T-helper 22 cell (primary cell): ENCODE results near the gene RAB3GAP1.
"Not testable (repeated sequence)": the region's sequence is repeated elsewhere in the genome, so short reads cannot be mapped to it uniquely, and the experiment has no call there.

Experiments
- DNase-seq: peaks from one replicate; pipeline ENCODE4 v3.0.0-alpha.2; 2020; ENCODE audit warnings: low read depth

Gene RAB3GAP1

GRCh38 chr2:135052042-135052876 is at the start of gene RAB3GAP1:
RAB3GAP1 (plus strand) TSS chr2:135052292; CDS start chr2:135052308, 16 bp downstream.
- DNase-seq = peak; percentile 92

GRCh38 chr2:135002836-135003235 is 49.3 kb upstream of the RAB3GAP1 start:
- DNase-seq = no peak

GRCh38 chr2:135004005-135004746 is 47.9 kb upstream of the RAB3GAP1 start:
- peak; percentile 28 for DNase-seq

- DNase-seq = no peak
These were observed 46.3 kb upstream of the RAB3GAP1 start for GRCh38 chr2:135005753-135006152.

GRCh38 chr2:135009339-135009738 is 42.8 kb upstream of the RAB3GAP1 start:
- DNase-seq = no peak

- no peak for DNase-seq
These were observed 41.7 kb upstream of the RAB3GAP1 start for GRCh38 chr2:135010200-135010942.

- DNase-seq = no peak
These were observed 40.5 kb upstream of the RAB3GAP1 start for GRCh38 chr2:135011633-135012032.

- no peak for DNase-seq
These were observed 30.5 kb upstream of the RAB3GAP1 start for GRCh38 chr2:135021618-135022017.

GRCh38 chr2:135022952-135023880 is 28.9 kb upstream of the RAB3GAP1 start:
- no peak for DNase-seq

- no peak for DNase-seq
These were observed 28.1 kb upstream of the RAB3GAP1 start for GRCh38 chr2:135023886-135024485.

- DNase-seq = no peak
These were observed 22.5 kb upstream of the RAB3GAP1 start for GRCh38 chr2:135029481-135030134.

GRCh38 chr2:135030826-135031225 is 21.3 kb upstream of the RAB3GAP1 start:
- no peak for DNase-seq

- not testable (repeated sequence) for DNase-seq
These were observed 18.9 kb upstream of the RAB3GAP1 start for GRCh38 chr2:135033216-135033615.

GRCh38 chr2:135037831-135038230 is 14.3 kb upstream of the RAB3GAP1 start:
- DNase-seq = no peak

GRCh38 chr2:135043345-135043744 is 8.7 kb upstream of the RAB3GAP1 start:
- no peak for DNase-seq

- no peak for DNase-seq
These were observed 4.8 kb upstream of the RAB3GAP1 start, which contains the start of gene MAP3K19 for GRCh38 chr2:135047300-135047699. MAP3K19 (minus strand) TSS chr2:135047447; CDS start chr2:135024647, 22,800 bp downstream.

- DNase-seq = no peak
These were observed 4.0 kb upstream of the RAB3GAP1 start for GRCh38 chr2:135048122-135048521.

- DNase-seq = no peak
These were observed 2.0 kb upstream of the RAB3GAP1 start for GRCh38 chr2:135050132-135050531.

- DNase-seq = no peak
These were observed 1.4 kb upstream of the RAB3GAP1 start for GRCh38 chr2:135050684-135051083.

- no peak for DNase-seq
These were observed 944 bp downstream of the RAB3GAP1 start for GRCh38 chr2:135052997-135053474.
